ENCODE measurements around the gene POM121. TPM values are rescaled to one million over a fixed set of nuclear protein-coding genes. Genes with fewer than 3 reads are reported as not detected.
A peak's percentile ranks its signal among the peaks of the same experiment; 100 is the strongest.
"Not testable (repeated sequence)": the region's sequence is repeated elsewhere in the genome, so short reads cannot be mapped to it uniquely, and the experiment has no call there.

Gene POM121
- 56.8 TPM for polyA plus RNA-seq (2013, experiment 1 of 2)
- 56.7 TPM for polyA plus RNA-seq (2013, experiment 2 of 2)

GRCh38 chr7:72924733-72925545 lies at the start of gene POM121:
TSS of gene POM121 (plus strand) at chr7:72925095. CDS start at chr7:72925122, 27 bp downstream.
- peak within 1 kb of the TSS; percentile 98 for H3K4me3 ChIP-seq (ENCODE audit: low read length)
- no peak within 1 kb of the TSS for H2BK15ac ChIP-seq (replicated peaks; ENCODE audit: low read depth)
- no CpG with 5 or more reads among the region's 91 CpGs for WGBS (ENCODE audit: extremely low coverage, insufficient coverage, low lambda C conversion rate)
- H3K79me1 ChIP-seq (ENCODE audit: low read length): peaks cover 7% of the 10 kb centered on the region
- H3K4me1 ChIP-seq (ENCODE audit: control insufficient read depth, low read depth, low read length): no peaks in the 10 kb centered on the region
- peak within 1 kb of the TSS; percentile 71 for H3K27ac ChIP-seq (ENCODE audit: low read depth, low read length)
- H3K9ac ChIP-seq (ENCODE audit: low read length): peak within 1 kb of the TSS; percentile 99
- H3K4me2 ChIP-seq (ENCODE audit: low read length): peak within 1 kb of the TSS; percentile 88
- peak within 1 kb of the TSS; percentile 66 for H3K23ac ChIP-seq (ENCODE audit: low read length)
- DNase-seq: peak; percentile 93
- peak within 1 kb of the TSS; percentile 93 for H3K18ac ChIP-seq (ENCODE audit: low read length)
- H4K8ac ChIP-seq (ENCODE audit: low read depth, low read length): no peak within 1 kb of the TSS
- peak within 1 kb of the TSS; percentile 84 for H4K5ac ChIP-seq (ENCODE audit: low read length)
- H2BK5ac ChIP-seq (ENCODE audit: low read length): peak within 1 kb of the TSS; percentile 65
- no peak within 1 kb of the TSS for H2BK120ac ChIP-seq (ENCODE audit: low read depth, low read length)
- no peaks in the 10 kb centered on the region for H3K27me3 ChIP-seq (ENCODE audit: insufficient read depth, low read length, poor library complexity)
- H2AK5ac ChIP-seq (ENCODE audit: low read length): no peak within 1 kb of the TSS
- no peak within 1 kb of the TSS for H3K4ac ChIP-seq (ENCODE audit: low read depth, low read length)
- H3K36me3 ChIP-seq (ENCODE audit: control insufficient read depth, insufficient read depth, low read length): no peaks in the 10 kb centered on the region
- peak within 1 kb of the TSS; percentile 98 for H3K56ac ChIP-seq (ENCODE audit: low read length)
- peaks cover 6% of the 10 kb centered on the region for H3K79me2 ChIP-seq (ENCODE audit: control insufficient read depth, insufficient read depth, low read length)

GRCh38 chr7:72879079-72879736 lies 45.7 kb upstream of the POM121 start:
- peak; percentile 95 for DNase-seq
- H2BK15ac ChIP-seq (replicated peaks; ENCODE audit: low read depth); H3K4me1 ChIP-seq (ENCODE audit: control insufficient read depth, low read depth, low read length); H3K36me3 ChIP-seq (ENCODE audit: control insufficient read depth, insufficient read depth, low read length); H3K79me1 ChIP-seq (ENCODE audit: low read length); H3K4me2 ChIP-seq (ENCODE audit: low read length); H2BK120ac ChIP-seq (ENCODE audit: low read depth, low read length); H3K27me3 ChIP-seq (ENCODE audit: insufficient read depth, low read length, poor library complexity); H4K8ac ChIP-seq (ENCODE audit: low read depth, low read length); H3K27ac ChIP-seq (ENCODE audit: low read depth, low read length); H3K23ac ChIP-seq (ENCODE audit: low read length); H3K79me2 ChIP-seq (ENCODE audit: control insufficient read depth, insufficient read depth, low read length); H3K4ac ChIP-seq (ENCODE audit: low read depth, low read length); H4K5ac ChIP-seq (ENCODE audit: low read length); H3K4me3 ChIP-seq (ENCODE audit: low read length); H2BK5ac ChIP-seq (ENCODE audit: low read length); H3K18ac ChIP-seq (ENCODE audit: low read length); H2AK5ac ChIP-seq (ENCODE audit: low read length): not testable (repeated sequence)
- WGBS (ENCODE audit: extremely low coverage, insufficient coverage, low lambda C conversion rate): no CpG with 5 or more reads among the region's 59 CpGs
- Histone ChIP-seq H3K9ac (ENCODE audit: low read length) (peak overlapping the region; percentile 61), H3K56ac (ENCODE audit: low read length) (peak overlapping the region; percentile 84)

GRCh38 chr7:72879737-72880215 lies 45.1 kb upstream of the POM121 start:
- not testable (repeated sequence) for H3K23ac ChIP-seq (ENCODE audit: low read length); H4K5ac ChIP-seq (ENCODE audit: low read length); H3K27me3 ChIP-seq (ENCODE audit: insufficient read depth, low read length, poor library complexity); H3K4me1 ChIP-seq (ENCODE audit: control insufficient read depth, low read depth, low read length); H3K18ac ChIP-seq (ENCODE audit: low read length); H2BK120ac ChIP-seq (ENCODE audit: low read depth, low read length); H3K36me3 ChIP-seq (ENCODE audit: control insufficient read depth, insufficient read depth, low read length); H3K79me1 ChIP-seq (ENCODE audit: low read length); H2AK5ac ChIP-seq (ENCODE audit: low read length); H3K79me2 ChIP-seq (ENCODE audit: control insufficient read depth, insufficient read depth, low read length); H3K4ac ChIP-seq (ENCODE audit: low read depth, low read length); H2BK5ac ChIP-seq (ENCODE audit: low read length); H2BK15ac ChIP-seq (replicated peaks; ENCODE audit: low read depth); H4K8ac ChIP-seq (ENCODE audit: low read depth, low read length)
- Histone ChIP-seq H3K4me3 (ENCODE audit: low read length) (peak overlapping the region; percentile 72), H3K27ac (ENCODE audit: low read depth, low read length) (peak overlapping the region; percentile 28), H3K56ac (ENCODE audit: low read length) (peak overlapping the region; percentile 87), H3K9ac (ENCODE audit: low read length) (peak overlapping the region; percentile 86), H3K4me2 (ENCODE audit: low read length) (peak overlapping the region; percentile 83)
- WGBS (ENCODE audit: extremely low coverage, insufficient coverage, low lambda C conversion rate): no CpG with 5 or more reads among the region's 35 CpGs
- peak; percentile 38 for DNase-seq

- H3K4me2 ChIP-seq (ENCODE audit: low read length); H3K79me1 ChIP-seq (ENCODE audit: low read length); H3K4ac ChIP-seq (ENCODE audit: low read depth, low read length); H3K36me3 ChIP-seq (ENCODE audit: control insufficient read depth, insufficient read depth, low read length); H3K79me2 ChIP-seq (ENCODE audit: control insufficient read depth, insufficient read depth, low read length); H3K56ac ChIP-seq (ENCODE audit: low read length); H3K27me3 ChIP-seq (ENCODE audit: insufficient read depth, low read length, poor library complexity); H3K4me3 ChIP-seq (ENCODE audit: low read length); H4K5ac ChIP-seq (ENCODE audit: low read length); H2BK120ac ChIP-seq (ENCODE audit: low read depth, low read length); H3K23ac ChIP-seq (ENCODE audit: low read length); DNase-seq; H2BK15ac ChIP-seq (replicated peaks; ENCODE audit: low read depth); H2BK5ac ChIP-seq (ENCODE audit: low read length); H4K8ac ChIP-seq (ENCODE audit: low read depth, low read length); H3K9ac ChIP-seq (ENCODE audit: low read length); H3K27ac ChIP-seq (ENCODE audit: low read depth, low read length); H2AK5ac ChIP-seq (ENCODE audit: low read length); H3K18ac ChIP-seq (ENCODE audit: low read length); H3K4me1 ChIP-seq (ENCODE audit: control insufficient read depth, low read depth, low read length): not testable (repeated sequence)
- no CpG with 5 or more reads among the region's 4 CpGs for WGBS (ENCODE audit: extremely low coverage, insufficient coverage, low lambda C conversion rate)
Observed at GRCh38 chr7:72891750-72892149, 33.1 kb upstream of the POM121 start.

GRCh38 chr7:72904740-72905139 lies 20.2 kb upstream of the POM121 start:
- H2BK120ac ChIP-seq (ENCODE audit: low read depth, low read length); H3K79me2 ChIP-seq (ENCODE audit: control insufficient read depth, insufficient read depth, low read length); H3K9ac ChIP-seq (ENCODE audit: low read length); H3K4me2 ChIP-seq (ENCODE audit: low read length); H3K4ac ChIP-seq (ENCODE audit: low read depth, low read length); H2AK5ac ChIP-seq (ENCODE audit: low read length); H4K8ac ChIP-seq (ENCODE audit: low read depth, low read length); H2BK5ac ChIP-seq (ENCODE audit: low read length); H3K4me1 ChIP-seq (ENCODE audit: control insufficient read depth, low read depth, low read length); H3K23ac ChIP-seq (ENCODE audit: low read length); H3K36me3 ChIP-seq (ENCODE audit: control insufficient read depth, insufficient read depth, low read length); H3K27me3 ChIP-seq (ENCODE audit: insufficient read depth, low read length, poor library complexity); H3K27ac ChIP-seq (ENCODE audit: low read depth, low read length); H2BK15ac ChIP-seq (replicated peaks; ENCODE audit: low read depth); H3K56ac ChIP-seq (ENCODE audit: low read length); DNase-seq; H3K79me1 ChIP-seq (ENCODE audit: low read length); H3K4me3 ChIP-seq (ENCODE audit: low read length); H3K18ac ChIP-seq (ENCODE audit: low read length); H4K5ac ChIP-seq (ENCODE audit: low read length): not testable (repeated sequence)
- WGBS (ENCODE audit: extremely low coverage, insufficient coverage, low lambda C conversion rate): no CpG with 5 or more reads among the region's 6 CpGs
